ENCODE data around the gene MZT2B.
"Not testable (repeated sequence)": the region's sequence is repeated elsewhere in the genome, so short reads cannot be mapped to it uniquely, and the experiment has no call there.

MZT2B gene
- total RNA-seq: 24.3 to 75.3 (median 38.5) reads per million in 4 donors

DNA sequence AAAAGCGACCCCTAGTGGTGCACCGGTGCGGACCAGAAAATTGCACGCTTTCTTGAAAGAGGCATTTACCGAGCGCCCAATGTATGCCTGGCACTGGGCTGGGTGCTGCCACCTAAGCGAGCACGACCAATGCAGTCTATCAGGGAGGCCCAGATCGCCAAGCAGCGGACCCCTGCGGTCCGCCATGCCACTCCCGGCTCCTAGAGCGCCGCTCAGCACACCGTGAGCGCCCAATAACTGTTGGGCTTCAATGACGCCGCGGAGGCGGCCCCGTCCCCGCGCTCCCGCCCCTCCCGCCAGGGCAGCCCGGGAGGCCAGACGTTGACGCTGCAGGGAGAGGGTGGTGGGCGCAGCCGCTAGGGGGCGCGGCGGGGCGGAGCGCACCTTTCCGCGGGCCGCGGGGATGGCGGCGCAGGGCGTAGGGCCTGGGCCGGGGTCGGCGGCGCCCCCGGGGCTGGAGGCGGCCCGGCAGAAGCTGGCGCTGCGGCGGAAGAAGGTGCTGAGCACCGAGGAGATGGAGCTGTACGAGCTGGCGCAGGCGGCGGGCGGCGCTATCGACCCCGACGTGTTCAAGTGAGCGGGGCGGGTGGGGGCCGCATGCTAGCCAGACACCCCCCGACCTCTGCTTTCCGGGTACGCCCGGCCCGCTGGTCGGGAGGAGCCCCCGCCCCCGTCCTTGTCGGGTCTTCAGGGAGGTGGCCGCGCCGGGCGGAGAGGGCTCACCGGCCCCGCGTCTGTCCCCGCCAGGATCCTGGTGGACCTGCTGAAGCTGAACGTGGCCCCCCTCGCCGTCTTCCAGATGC lies at the start of gene MZT2B:
Gene MZT2B, plus strand, starts transcription at position 383 of the 803 bp plus-strand sequence. Its CDS starts 21 bp downstream, at position 404.
- DNase-seq: peak; percentile 82 to 92 (median 85)

GRCh38 chr2:130135692-130136541 lies 46.1 kb upstream of the MZT2B start:
- no peak for DNase-seq

DNA sequence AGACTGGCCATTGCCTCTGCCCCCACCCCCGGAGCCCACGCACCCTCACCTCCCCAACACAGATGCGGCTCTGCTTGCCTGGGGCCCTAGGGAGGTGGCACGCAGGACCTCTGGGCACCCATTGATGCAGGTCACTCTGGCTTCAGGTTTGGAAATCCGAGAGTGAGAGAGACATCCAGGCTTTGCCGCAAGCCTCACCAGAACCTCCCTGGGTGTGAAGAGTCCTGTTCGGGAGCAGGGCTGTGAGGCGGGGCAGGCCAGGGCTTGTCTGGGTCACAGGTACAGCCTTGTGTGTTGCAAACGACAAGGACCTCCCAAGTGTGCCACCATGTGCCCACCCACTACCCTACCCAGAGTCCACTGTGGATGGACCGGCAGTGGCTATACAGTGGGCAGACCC lies 45.5 kb upstream of the MZT2B start:
- DNase-seq: not testable (repeated sequence)

- DNase-seq: not testable (repeated sequence)
Measured at GRCh38 chr2:130137118-130137517, 44.9 kb upstream of the MZT2B start.

- DNase-seq: not testable (repeated sequence)
Measured at GRCh38 chr2:130138326-130138725, 43.7 kb upstream of the MZT2B start.

- DNase-seq: not testable (repeated sequence)
Measured at GRCh38 chr2:130138841-130139251, 43.2 kb upstream of the MZT2B start.

- DNase-seq: not testable (repeated sequence)
Measured at GRCh38 chr2:130139331-130140280, 42.5 kb upstream of the MZT2B start.

DNA sequence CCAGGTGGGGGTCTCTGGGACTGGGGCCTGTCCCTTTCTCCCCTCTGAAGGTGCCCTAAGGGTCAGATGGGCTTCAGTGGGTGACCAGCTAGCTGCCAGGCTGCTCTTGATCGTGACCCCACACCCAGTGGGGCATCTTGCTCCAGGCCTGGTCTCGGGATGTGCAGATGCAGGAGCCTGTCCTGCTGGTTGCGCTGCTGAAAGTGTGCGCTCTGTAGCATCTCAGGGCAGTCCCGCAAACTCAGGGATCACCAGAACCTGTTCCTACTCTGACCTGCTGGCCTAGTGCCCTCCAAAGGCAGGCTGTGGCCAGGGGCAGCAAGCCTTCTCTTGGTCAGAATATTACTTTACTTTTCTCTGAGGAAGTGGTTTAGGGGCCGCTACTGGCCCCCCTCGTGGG lies 41.5 kb upstream of the MZT2B start:
- DNase-seq: not testable (repeated sequence)

DNA sequence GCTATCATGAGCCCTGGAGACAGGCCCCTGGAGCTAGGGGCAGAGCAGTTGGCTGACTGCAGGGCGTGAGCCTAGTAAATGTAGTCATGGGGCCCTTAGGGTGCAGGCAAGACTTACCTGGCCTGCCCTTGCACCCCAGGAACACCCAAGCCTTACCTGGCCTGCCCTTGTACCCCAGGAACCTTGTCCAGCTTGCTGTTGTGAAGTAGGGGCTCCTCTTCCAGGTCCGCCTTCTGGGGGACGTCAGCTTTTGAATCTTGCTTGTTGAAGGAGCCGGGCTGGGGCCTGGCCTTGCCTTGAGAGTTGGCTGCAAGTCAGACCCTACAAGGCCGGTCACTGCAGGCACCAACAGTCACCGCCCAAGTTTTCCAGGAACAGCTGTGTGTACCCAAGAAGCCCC lies 41.1 kb upstream of the MZT2B start:
- DNase-seq: not testable (repeated sequence)

- not testable (repeated sequence) for DNase-seq
Measured at GRCh38 chr2:130141645-130142370, 40.3 kb upstream of the MZT2B start.

DNA sequence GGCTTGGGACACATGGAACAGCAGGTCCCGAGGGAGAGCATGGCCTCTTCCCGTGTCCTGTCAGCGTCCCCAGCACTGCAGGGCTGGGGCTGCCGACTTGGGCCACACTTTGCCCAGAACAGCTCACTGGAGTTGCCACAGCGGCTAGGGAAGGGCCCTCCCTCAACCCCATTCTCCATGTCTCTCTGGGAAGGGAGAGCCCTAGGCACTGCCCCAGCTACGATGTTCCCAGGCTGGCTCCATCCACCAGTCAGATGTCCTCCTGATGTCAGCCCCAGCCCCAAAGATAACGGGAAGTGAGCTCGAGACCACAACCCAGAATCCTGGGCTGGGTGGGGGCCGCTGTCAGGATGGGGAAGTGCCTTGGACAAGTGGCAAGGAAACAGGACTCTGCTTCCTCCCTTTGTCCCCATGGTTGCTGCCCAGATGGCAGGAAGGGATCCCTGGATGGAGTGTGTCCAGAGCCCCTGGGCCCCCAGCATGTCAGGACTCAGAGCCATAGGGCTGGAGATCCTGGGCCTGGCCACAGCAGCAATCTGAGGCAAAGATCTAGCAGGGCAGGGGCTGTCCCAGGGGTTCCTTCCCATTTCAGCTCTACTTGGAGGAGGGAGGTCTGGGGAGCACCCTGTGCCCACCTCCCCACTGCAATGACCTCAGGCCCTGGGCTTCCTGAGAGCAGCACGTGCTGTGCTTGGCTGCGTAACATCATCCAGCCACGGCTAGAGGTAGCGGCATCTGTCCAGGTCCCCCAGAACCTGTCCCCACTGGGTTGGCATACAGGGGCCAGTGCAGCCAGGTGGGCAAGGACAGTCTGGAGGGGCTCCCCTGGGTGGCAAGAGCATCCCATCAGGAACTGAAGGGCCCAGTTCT lies 39.4 kb upstream of the MZT2B start:
- not testable (repeated sequence) for DNase-seq

GRCh38 chr2:130143266-130144039 lies 38.6 kb upstream of the MZT2B start:
- DNase-seq: not testable (repeated sequence)

- DNase-seq: peak in 4 of 5 donors; percentile 35 to 63 (median 46)
Measured at GRCh38 chr2:130145006-130145414, 37.1 kb upstream of the MZT2B start, which contains the start of gene CCDC74B. CCDC74B (minus strand) TSS chr2:130145112; CDS start chr2:130144996, 116 bp downstream.

DNA sequence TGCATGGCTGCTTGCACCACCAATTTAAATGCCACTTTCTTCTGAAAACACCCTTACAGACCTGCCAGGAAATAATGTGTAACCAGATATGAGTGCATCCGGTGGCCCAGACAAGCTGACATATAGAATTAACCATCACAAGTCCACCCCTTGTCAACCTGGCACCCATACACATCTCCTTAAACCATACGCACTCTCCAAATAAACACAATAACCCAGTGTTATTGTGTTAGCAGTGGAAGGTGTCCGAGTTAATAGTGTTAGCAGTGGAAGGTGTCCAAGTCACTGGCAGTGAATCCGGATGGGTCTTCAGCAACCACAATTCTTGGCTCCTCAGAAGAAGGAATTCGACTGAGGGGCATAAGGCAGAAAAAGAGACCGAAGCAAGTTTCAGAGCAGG lies 33.5 kb upstream of the MZT2B start:
- not testable (repeated sequence) for DNase-seq

DNA sequence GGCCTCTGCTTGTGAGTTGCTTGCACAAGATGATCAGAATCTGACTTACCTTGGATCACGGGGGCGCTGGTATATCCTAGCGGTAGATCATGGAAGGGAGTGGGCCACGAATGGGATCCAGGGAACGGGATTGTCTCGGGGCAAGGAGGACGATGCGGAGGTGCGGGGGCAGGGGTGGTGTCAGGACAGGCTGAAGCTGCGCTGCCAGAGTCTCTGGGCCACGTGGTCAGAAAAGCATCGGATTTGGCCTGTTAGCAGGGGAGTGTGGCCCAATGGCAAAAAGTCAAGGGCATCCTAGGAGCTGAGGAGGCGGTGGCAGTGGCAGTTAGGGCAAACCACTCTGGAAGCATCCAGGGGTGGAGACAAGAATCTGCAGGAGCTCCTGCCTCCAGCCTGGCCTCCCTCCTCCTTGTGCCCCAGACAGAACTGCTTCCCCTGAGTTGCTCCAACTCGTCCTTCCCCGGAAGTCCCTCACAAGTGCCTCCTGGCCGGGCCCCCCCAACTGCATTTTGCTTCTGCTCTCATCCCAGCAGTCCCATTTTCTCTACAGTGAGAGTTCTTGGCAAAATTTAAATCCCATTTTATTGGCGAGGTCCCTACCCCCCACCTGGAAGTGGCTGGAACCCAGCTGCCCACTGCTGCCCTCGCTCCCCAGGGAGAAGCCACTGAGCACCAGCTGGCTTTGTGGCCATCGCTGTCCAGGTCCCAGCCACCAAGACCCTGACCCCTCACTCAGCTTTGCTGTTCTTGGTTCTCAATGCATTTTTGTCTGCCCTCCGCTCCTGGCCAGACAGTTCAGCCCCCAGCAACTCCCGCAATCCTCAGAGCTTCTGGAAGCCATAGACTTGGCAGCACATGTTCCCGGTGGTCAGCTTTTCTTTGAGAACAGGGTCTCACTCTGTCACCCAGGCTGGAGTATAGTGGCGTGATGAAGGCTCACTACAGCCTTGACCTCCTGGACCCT lies 31.6 kb upstream of the MZT2B start:
- DNase-seq: no peak

DNA sequence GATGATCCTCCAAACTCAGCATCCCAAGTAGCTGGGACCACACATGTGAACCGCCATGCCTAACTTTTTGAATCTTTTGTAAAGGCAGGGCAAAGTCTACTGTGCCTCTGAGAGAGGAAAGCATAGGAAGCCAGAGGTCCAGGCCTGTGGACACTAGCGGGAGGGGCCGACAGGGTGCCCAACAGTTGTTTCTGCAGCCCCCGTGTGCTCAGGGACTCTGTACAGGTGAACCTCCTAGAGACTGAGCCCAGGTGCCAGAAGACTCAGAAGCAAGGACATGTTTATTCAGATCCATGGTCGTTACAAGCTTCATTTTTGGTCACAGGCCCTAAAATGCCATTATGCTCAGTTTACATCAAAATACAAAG lies 30.9 kb upstream of the MZT2B start:
- not testable (repeated sequence) for DNase-seq

- DNase-seq: not testable (repeated sequence)
Measured at GRCh38 chr2:130152136-130152815, 29.8 kb upstream of the MZT2B start.
